Activated CD4-positive, alpha-beta T cell treated with anti-CD3 and anti-CD28 coated beads, Interleukin-2, amount 50 U/mL, for 4 hours (primary cell): ENCODE measurements around the gene MTFR1L.

Experiments used
- DNase-seq, 2 experiments: peaks; one replicate each; pipeline ENCODE4 v3.0.0-alpha.2; 2020

The MTFR1L gene

DNA sequence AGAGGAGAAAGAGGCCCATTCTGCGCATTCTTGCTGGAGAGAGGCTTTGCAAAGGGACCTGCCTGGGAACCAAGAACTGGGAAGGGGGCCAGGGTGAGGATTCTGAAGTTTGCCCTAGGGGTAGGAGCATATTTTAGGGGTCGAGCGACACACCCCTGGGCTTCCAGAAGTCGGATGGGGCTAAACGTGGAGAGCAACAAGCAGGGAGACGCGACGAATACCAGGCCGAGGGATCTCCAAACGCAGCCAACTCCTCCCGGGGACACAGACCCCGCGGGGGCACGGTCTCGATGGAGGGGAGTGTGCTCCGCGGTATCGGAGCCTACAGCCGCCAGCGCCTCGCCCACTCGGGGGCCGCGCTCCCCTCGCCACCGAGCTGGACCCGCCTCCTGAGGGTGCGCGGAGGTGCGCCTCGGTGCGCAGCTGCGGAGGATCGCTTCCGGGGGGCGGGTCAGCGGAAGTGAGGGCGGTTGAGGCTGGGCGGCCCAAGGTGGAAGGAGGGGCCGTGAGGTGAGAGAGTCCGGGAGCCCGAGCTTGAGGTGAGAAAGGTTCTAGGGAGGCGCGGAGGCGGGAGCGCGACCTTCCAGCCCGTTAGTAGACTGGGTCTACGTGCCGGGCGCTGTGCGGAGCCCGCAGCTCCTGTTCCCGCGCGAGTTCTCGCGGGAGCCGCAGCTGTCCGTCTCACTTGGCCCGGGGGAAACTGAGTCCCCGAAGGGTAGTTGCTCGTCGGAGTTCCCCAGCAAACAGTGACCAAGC, at the start of gene MTFR1L:
Gene MTFR1L (plus strand): TSS at position 464 of the 756 bp plus-strand sequence. CDS start 3,151 bp downstream, outside the sequence.
- DNase-seq: peak; percentile 93

DNA sequence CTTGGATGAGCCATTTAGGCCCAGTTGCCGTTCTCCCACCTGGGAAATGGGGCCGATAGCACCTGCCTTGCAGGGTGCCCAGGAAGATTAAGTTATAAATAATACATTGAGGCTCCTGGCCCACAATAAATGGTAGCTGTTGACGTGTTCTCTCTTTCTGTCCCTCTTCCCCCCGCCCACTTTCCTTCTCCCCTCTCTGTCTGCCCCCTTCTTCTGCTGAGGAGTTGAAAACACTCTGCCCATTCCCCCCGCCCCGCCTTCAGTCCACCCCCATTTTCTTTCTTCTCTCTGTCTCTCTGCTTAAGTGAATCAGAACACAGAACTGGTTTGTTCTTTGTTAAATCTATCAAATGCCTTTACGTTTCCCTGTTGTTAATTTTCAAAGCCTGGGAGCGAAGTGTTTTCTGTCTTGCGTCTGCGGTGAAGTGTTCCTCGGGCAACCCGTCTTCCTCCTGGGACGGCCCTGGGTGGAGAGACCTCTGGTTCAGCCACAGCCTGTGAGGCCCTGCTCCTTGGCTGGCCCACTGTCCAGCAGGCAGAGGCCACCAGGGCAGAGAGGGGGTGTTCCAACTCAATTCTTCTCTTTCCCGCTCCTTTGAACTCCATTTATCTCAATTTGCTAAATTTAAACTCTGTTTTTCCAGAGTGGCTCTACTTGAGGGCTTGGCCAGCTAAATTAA, 49.1 kb upstream of the MTFR1L start:
- no peak for DNase-seq

DNA sequence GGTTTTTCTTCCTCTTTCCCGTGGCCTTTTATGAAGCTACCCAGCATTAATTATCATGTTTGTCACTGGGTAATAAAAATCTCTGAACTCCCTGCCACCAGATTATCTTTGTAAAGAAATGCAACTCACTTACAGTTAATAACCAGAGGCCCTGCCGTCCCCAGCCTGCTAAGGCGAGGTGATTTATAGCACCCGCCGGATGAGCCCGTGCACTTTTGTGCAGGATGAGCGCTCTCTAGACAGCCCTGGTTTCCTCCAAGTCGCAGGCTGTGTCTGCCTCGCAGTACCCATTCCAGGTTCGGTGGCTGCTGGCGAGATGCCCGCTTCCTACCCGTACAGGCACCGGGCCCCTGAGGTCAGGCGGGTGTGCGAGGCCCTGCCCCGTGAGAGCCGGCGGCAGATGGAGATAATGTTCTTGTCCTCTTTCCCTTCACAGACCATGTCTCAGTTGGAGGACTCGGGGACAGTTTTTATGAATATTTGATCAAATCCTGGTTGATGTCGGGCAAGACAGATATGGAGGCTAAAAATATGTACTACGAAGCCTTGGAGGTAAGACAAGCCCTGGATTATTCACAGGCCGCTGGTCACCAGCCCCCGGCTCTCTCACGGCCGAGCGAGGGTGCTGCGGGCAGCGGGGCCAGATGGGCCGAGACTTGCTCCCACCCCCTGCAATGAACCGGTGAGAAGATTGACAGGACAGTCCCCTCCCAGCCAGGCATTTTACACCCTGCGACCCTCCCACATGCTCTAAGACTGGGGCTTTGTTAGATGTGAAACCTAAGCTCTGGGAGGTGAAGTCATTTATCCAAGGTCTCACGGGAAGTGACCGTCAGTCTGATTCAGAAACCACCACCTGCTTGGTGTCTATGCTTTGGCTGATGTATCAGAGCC, 48.3 kb upstream of the MTFR1L start:
- peak in 1 of 2 experiments; percentile 12 for DNase-seq

DNA sequence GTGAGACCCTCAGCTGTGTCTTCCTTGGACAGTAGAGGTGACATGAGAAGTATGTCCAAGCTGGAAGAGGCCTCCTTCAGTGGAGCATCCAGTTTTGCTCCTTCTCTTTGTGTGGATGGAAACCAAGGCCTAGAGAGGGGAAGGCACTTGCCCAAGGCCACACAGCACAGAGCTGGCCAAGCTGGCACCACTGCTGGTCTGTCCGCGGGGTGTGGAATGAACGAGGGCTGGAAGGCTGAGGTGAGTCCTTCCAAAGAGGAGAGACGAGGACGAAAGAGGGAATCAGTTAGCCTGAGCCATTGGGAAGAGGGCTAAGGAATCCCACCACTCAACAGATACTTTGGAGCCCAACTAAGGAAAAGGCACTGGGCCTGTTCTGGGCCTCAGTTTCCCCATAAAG, 47.6 kb upstream of the MTFR1L start:
- DNase-seq: no peak

DNA sequence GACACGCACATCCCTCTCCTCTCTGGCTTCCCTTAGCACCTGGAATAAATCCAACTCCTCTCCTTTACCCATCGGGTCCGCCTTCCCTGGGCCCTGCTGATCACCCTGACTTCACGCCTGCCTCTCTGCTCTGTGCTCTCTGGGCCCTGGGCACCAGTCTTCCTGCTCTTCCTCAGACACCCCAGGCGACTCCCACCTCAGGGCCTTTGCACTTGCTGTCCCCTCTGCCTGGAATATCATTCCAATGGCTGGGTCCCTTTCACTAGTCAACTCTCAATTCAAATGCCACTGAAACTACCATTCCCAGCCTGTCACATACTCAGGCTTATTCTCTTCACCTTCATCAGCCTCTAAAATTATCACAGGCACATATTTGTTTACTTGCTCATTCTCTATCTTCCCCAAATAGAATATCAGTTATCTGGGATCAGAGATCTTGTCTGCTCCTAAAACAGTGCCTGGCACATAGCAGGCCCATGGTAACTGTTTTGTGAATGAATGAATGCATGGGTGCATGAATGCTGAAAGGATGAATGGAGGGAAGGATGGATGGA, 47.0 kb upstream of the MTFR1L start:
- DNase-seq: no peak

DNA sequence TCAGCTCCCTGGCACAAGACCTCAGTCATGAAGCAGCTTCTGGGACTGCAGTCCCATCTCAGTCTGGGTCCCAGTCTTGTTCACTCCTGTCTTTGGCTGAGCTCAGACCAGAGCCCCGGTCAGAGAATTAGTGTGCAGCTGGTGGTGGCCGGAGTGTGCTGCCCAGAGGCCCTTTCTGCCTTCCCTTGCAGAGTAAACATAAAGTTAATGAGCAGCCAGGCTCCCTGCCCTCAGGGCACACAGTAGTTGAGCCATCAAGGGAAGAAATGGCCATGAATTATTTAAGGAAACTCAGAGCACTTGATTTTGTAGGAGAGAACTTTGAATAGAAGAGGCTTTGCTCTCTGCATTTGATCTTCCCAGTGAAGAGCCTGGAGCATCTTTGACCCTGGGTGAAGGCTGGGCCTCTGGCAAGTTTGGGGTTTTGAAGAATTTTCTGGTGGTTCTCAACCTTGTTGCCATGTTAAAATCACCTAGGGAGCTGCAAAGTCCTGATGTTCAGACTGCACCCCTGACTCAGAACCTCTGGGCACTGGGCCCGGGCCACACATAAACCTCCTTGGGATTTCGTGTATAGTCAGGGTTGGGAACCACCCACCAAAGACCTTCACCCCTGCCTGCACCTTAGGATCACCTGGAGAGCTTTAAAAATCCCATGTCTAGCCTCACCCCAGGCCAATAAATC, 46.2 kb upstream of the MTFR1L start:
- DNase-seq: no peak

DNA sequence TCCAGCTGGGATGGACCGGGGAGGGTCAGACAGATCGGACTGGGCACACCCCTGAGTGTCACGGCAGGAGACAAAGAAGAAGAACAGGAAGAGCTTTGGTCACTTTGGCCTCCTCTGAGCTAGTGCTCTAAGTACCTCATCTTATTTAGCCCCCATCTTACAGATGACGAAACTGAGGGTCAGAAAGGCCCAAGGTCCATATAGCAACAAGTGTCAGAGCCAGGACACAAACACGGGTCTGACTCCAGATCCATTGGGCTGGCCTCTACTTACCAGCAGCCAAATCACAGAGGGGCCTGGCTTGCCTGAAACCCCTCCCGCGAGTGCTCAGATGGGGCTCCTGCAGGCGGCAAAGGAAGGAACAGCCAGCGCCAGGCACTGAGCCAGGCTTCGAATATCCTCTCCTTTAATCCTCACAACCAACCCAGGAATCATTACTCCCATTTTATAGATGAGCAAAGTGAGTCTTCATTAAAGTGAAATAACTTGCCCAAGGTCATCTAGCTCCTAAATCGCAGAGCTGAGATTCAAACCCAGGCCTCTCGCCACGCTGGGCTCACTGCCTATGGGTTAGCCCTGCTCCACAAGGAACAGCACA, 45.4 kb upstream of the MTFR1L start:
- DNase-seq: no peak

DNA sequence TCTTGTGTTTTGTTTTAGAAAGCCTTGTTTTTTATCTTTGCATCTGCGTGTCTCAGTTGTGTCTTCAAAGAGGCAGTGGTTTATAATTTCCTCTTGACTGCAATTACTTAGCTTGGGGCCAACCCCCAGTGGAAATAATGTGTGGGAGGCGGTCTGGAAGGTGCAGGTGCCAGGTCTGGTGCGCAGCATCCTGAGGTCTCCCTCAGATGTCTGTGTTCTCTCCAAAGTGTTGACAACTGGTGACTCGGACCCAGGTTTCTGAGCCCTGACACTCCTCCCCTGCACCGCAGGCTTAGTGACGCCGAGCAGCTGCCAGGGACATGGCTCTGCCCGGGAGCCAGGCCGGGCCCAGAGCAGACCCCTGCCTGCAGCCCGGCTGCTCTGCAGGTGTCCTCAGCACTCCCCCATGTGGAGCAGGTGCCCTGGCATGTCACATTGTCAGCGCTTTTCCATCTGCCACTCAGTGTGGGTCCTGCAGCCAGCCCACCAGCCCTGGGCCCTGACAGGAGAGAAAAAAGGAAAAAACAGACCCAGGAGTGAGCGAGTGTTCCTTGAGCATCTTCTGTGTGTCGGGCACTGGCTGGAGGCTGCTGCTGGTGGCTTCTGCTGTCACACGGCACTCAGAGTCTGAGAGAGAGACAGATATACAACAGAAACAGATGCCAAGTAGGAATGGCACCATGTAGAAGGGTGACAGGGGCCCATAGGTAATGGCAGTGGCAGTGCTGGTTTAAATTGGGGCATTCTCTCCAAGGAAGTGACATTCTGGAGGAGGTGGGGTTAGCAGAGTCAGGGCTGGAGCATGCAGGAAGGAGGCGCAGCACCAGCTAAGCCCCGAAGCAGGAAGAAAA, 44.6 kb upstream of the MTFR1L start:
- peak; percentile 86 to 89 for DNase-seq

DNA sequence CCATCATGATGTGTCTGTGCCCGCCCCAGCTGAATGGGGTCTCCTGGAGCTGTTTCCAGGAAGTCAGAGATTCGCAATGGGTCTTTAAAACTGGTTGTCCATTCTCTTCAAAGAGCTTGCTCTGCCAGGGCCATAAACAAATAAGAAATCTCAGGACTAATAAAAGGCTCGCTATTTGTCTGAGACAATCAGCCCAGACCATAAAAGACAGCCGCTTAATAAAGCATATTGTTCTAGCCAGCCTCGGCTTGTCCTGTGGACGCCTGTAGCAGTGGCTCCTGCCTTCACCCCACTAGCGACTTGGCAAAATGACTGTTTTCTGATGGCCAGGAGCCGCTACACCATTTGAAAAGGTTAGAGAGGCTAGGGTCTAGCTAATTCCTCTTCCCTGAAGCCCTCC, 40.4 kb upstream of the MTFR1L start:
- DNase-seq: no peak

DNA sequence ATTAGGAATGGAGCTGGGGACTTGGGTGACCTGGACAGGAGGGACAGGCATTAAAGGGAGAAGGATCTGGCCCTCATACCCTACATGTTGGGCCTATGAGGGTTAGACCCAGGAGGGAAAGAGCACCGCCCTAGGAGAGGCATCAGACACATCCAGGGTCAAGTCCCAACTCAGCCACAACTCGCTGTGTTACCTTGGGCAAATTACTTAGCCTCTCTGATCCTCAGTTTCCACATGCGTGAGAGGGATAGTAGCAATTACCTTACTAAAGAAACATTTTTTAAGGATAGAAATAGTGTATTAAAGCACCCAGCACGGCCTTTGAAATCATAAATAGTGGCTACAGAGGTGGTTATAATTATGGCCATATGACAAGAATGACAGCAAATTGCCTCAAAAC, 39.9 kb upstream of the MTFR1L start:
- DNase-seq: no peak

DNA sequence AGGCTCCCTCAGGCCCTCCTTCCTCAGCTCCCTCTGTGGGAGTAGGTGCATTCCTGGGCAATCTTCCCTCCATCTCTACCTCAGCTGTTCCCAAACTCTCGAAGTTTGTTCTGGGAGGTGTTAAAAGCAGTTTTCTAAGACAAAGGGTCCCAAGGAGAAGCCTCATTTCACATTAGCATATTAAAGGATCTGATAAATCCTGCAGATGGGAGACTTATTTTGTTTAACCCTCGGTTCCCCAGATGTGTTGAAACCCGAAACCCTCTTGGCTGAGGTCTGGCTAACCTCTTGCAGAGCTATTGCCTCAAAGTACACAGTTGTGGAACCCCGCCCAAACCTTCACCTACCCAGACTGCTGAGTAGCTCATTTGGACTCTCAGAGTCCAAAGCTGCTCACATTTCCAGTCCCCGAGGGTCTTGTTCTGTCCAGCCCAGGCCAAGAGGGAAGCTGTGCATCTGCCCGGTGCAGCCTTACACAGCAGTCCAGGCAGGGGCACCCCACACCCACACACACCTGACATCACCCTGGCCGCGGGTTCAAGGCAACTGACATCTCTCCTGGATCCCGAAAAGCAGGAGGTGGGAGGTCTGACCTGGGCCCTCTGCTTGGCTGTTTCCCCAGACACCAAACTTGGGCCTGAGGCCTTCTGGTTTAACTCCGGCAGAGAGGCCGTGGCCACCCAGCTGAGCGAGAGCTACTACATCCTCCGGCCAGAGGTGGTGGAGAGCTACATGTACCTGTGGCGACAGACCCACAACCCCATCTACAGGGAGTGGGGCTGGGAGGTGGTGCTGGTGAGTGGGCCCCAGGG, 39.2 kb upstream of the MTFR1L start:
- DNase-seq: no peak

DNA sequence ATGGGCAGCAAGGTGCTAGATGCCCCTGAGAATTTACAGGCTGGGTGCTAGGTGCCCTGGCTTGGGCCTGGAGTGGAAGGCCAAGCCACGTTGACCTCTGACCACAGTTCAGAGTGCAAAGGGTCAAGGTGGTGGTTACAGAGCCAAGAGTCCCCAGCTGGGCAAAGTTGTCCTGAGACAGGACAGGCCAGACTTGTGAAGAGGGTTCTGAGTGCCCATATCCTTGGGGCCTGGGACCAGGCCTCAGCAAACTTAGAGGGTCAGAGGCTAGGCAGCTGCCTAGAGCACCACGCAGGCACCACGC, 38.7 kb upstream of the MTFR1L start:
- no peak for DNase-seq

DNA sequence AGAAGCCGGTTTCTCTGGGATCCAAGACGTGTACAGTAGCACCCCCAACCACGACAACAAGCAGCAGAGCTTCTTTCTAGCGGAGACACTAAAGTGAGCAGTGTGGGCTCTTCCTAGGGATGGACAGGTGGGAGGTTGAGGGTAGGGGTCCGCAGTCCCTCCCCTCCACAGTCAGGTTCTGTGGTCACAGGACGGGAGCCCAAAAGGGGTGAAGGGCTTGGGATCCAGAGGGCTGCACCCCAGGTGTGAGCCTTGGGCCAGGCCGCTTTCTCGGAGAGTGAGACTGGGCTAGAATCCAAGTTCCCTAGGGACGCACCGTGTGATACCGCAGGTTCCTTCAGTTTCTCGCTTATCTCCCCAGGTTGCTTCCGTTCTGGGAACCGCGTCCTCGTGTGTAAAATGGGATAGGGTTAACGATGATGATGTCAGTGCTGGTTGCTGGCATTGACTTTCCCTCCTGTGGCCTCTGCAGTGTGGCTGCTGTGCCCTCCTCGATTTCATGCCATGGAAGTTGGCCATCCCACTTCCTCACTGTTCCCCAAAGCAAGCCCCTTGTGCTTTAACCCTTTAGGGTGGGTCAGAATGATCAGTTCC, 37.0 kb upstream of the MTFR1L start:
- DNase-seq: no peak

DNA sequence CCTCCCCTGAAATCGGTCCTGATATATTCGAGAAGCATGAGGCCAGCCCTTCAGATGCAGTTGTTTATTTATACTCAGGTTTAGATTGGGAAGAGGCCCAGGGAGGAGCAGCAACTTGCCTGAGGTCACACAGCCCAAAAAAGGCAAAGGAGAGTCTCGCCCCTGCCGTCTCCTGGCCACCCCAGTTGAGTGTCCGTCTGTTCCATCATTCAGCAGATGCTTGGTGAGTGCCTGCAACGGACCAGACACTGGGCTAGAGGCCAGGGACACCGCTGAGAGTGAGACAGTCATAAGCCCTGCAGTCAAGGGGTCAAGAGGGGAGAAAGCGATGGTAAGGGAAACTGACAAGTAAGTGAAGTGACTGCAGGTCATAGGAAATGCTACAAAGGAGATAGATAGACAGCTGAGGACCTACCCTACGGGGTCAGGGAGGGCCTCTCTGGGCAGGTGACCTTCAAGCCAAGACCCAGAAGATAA, 35.1 kb upstream of the MTFR1L start:
- DNase-seq: no peak

DNA sequence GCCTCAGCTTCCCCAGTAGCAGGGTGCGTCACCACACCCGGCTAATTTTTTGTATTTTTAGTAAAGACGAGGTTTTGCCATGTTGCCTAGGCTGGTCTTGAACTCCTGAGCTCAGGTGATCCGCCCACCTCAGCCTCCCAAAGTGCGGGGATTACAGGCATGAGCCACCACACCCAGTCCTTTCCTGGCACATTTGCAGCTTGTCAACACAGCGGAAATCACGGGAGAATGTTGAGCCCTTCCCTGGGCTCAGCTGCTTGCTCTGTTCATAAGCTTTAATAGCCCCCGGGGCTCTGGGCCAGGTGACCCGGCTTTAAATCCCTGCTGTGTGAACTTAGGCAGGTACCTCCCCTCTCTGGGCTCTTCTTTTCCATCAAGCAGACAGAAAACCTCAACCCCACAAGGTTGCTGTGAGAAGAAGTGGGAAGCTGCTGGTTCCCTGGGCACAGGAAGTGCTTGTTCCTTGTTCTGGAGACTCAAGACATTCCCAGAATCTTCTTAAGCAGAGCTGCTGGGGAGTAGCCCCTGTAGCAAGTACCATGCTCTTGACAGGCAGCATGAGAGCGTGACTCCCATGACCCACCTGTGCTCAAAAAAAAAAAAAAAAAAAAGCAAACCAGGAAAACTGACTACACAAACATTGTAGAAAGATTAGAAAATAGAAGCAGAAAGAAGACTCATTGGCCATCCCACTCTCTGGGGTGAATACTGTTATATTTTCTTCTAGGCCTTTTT, 34.3 kb upstream of the MTFR1L start:
- no peak for DNase-seq

DNA sequence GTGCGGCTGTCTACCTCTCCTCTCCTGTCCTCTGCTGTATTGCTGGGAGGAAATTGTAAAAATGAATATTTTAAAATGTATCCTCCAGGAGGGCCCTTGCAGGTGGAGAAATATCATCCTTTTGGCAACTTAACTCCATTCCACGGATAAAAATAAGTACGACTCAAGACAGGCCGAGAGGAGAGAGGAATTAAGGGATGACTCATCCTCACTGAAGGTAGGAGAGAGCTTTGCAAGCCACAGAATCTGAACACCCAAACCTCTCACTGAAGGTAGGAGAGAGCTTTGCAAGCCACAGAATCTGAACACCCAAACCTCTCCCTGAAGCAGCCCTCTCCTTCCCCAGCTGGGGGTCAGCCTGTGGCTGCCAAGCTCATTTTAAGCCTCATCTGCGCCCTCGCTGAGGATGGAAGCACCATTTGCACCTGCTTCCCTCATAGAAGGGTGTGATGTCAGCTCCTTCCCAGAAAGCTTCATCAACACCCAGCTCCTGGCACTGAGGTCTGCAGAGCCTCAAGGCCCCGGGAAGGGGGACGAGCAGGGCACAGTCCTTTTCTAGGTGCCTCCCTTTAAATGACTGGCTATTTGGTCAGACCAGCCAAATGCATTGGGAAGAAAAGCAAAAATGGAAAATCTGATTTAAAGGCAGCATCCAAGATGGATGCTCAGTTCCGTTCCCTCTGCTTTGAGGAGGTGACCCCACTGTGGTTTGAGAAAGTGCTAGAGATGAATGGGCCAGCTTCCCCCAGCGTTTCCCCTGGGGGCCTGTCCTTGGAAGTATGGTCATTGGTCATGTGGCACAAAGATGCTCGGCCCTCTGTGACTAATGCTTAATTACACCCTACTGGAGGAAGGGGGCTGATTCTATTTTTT, 32.6 kb upstream of the MTFR1L start:
- DNase-seq: no peak

DNA sequence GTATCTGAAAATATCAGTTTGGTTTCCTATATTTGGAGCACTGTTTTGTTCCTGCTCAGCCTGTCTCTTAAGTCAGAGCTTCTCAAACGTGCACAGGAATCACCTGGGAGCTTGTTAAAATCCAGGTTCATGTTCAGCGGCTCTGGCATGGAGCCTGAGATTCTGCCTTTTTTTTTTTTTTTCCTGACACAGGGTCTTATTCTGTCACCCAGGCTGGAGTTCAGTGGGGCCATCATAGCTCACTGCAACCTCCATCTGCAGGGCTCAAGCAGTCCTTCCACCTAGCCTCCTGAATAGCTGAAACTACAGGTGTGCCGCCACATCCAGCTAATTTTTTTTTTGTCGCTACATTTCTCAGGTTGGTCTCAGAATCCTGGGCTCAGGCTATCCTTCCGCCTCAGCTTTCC, 32.0 kb upstream of the MTFR1L start:
- DNase-seq: no peak

DNA sequence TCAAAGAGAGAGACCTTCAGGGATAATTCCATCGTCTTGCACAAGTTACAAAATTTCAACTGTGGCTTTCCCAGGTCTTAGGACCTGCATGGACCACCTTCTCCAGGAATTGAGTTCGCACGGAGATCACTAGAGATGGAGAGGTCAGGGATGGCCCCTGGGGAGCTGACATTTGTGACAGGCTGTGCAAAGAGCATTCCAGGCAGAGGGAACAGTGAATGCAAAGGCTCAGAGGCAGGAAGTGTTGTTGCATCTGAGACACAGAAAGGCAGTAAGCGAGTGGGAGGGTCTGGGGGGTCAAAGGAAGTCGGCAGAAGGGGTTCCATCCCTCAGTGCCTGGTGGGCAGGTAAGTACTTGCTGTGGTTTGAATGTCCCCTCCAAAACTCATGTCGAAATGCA, 29.3 kb upstream of the MTFR1L start:
- DNase-seq: no peak
